ENCODE measurements around the gene IQCM.

GRCh38 chr4:149831656-149832208 lies 16.1 kb upstream of the IQCM start:
- no peak for TF ChIP-seq CTCF (IDR thresholded peaks at IDR 0.05)
- no peak for TF ChIP-seq POLR2A (IDR thresholded peaks at IDR 0.05)

Data from lower leg skin (tissue), 3 donors.